Dedifferentiated amniotic fluid mesenchymal stem cell (primary cell): ENCODE data around the gene SLC41A3.
"Not testable (repeated sequence)": the region's sequence is repeated elsewhere in the genome, so short reads cannot be mapped to it uniquely, and the experiment has no call there.

Experiments
- DNase-seq: peaks from one replicate; pipeline ENCODE4 v3.0.0-alpha.2; 2016; ENCODE audit errors: extremely low spot score

SLC41A3 gene

GRCh38 chr3:126082362-126083137 lies 1.4 kb downstream of the SLC41A3 start:
- DNase-seq = no peak

- DNase-seq = no peak
These were observed 2.1 kb downstream of the SLC41A3 start for GRCh38 chr3:126081618-126082361.

GRCh38 chr3:126080970-126081369 lies 3.0 kb downstream of the SLC41A3 start:
- DNase-seq = no peak

- no peak for DNase-seq
These were observed 5.1 kb downstream of the SLC41A3 start for GRCh38 chr3:126078866-126079265.

- no peak for DNase-seq
These were observed 6.2 kb downstream of the SLC41A3 start for GRCh38 chr3:126077754-126078153.

- no peak for DNase-seq
These were observed 7.8 kb downstream of the SLC41A3 start for GRCh38 chr3:126076140-126076539.

GRCh38 chr3:126070146-126070545 lies 13.8 kb downstream of the SLC41A3 start:
- no peak for DNase-seq

- DNase-seq = no peak
These were observed 16.0 kb downstream of the SLC41A3 start for GRCh38 chr3:126067959-126068358.

GRCh38 chr3:126066676-126067075 lies 17.2 kb downstream of the SLC41A3 start:
- DNase-seq = not testable (repeated sequence)

GRCh38 chr3:126065876-126066275 lies 18.0 kb downstream of the SLC41A3 start:
- no peak for DNase-seq

GRCh38 chr3:126064627-126065258 lies 19.2 kb downstream of the SLC41A3 start:
- no peak for DNase-seq

GRCh38 chr3:126063358-126063965 lies 20.5 kb downstream of the SLC41A3 start:
- no peak for DNase-seq

GRCh38 chr3:126061301-126062032 lies 22.5 kb downstream of the SLC41A3 start:
- no peak for DNase-seq

- no peak for DNase-seq
These were observed 23.2 kb downstream of the SLC41A3 start for GRCh38 chr3:126060613-126061145.

- no peak for DNase-seq
These were observed 25.3 kb downstream of the SLC41A3 start for GRCh38 chr3:126058666-126059065.

- no peak for DNase-seq
These were observed 26.0 kb downstream of the SLC41A3 start for GRCh38 chr3:126057936-126058335.

- no peak for DNase-seq
These were observed 26.5 kb downstream of the SLC41A3 start for GRCh38 chr3:126057501-126057819.

- no peak for DNase-seq
These were observed 27.0 kb downstream of the SLC41A3 start for GRCh38 chr3:126056681-126057500.

- no peak for DNase-seq
These were observed 27.8 kb downstream of the SLC41A3 start for GRCh38 chr3:126056088-126056487.

GRCh38 chr3:126054870-126055269 lies 29.1 kb downstream of the SLC41A3 start:
- no peak for DNase-seq
